UCSD-AML1 (cell line): ENCODE results near the gene NID1.
"Not testable (repeated sequence)": the region's sequence is repeated elsewhere in the genome, so short reads cannot be mapped to it uniquely, and the experiment has no call there.

ENCODE experiments used
- DNase-seq: peaks from one replicate; lab custom pipeline; 2025; ENCODE audit not compliant: unreplicated experiment; lab: John Stamatoyannopoulos, UW

NID1 gene

GRCh38 chr1:236095705-236096520 lies 31.0 kb upstream of the NID1 start:
- no peak for DNase-seq

GRCh38 chr1:236092899-236093298 lies 28.0 kb upstream of the NID1 start:
- DNase-seq, result no peak

- no peak for DNase-seq
Measured at GRCh38 chr1:236091933-236092318, 27.0 kb upstream of the NID1 start.

- no peak for DNase-seq
Measured at GRCh38 chr1:236090741-236091147, 25.9 kb upstream of the NID1 start.

- no peak for DNase-seq
Measured at GRCh38 chr1:236089046-236089773, 24.3 kb upstream of the NID1 start.

GRCh38 chr1:236086537-236086936 lies 21.6 kb upstream of the NID1 start:
- no peak for DNase-seq

- no peak for DNase-seq
Measured at GRCh38 chr1:236085545-236086159, 20.8 kb upstream of the NID1 start.

GRCh38 chr1:236084386-236084730 lies 19.5 kb upstream of the NID1 start:
- DNase-seq, result no peak

- no peak for DNase-seq
Measured at GRCh38 chr1:236083650-236084385, 18.9 kb upstream of the NID1 start.

- no peak for DNase-seq
Measured at GRCh38 chr1:236082526-236082925, 17.6 kb upstream of the NID1 start.

- DNase-seq, result no peak
Measured at GRCh38 chr1:236081546-236082227, 16.8 kb upstream of the NID1 start.

GRCh38 chr1:236079703-236080102 lies 14.8 kb upstream of the NID1 start:
- no peak for DNase-seq

GRCh38 chr1:236078993-236079392 lies 14.1 kb upstream of the NID1 start:
- no peak for DNase-seq

- DNase-seq, result not testable (repeated sequence)
Measured at GRCh38 chr1:236078077-236078476, 13.2 kb upstream of the NID1 start.

- no peak for DNase-seq
Measured at GRCh38 chr1:236075848-236076247, 11.0 kb upstream of the NID1 start.

- no peak for DNase-seq
Measured at GRCh38 chr1:236073307-236073897, 8.5 kb upstream of the NID1 start.

- no peak for DNase-seq
Measured at GRCh38 chr1:236072001-236072400, 7.1 kb upstream of the NID1 start.

GRCh38 chr1:236070753-236071152 lies 5.9 kb upstream of the NID1 start:
- no peak for DNase-seq

GRCh38 chr1:236069796-236070195 lies 4.9 kb upstream of the NID1 start:
- no peak for DNase-seq

- no peak for DNase-seq
Measured at GRCh38 chr1:236067854-236068454, 3.1 kb upstream of the NID1 start.
